22Rv1 (cell line): ENCODE data around the gene ARF1.

Source experiments
- H3K27ac ChIP-seq: fragments of 450-650 bp; 2 replicates; pipeline ENCODE4 v1.5.1; 2017
- ZFX ChIP-seq: fragments of 450-650 bp; IDR thresholded peaks from 2 replicates; pipeline ENCODE4 v1.6.1; 2017; ENCODE audit warnings: antibody characterized with exemption, borderline replicate concordance
- TF ChIP-seq, protein P1 (sequence below): fragments of 450-650 bp; IDR thresholded peaks from 2 replicates; pipeline ENCODE4 v1.5.1; 2017; ENCODE audit warnings: mild to moderate bottlenecking

ARF1 gene

GRCh38 chr1:228144193-228144992, 61.9 kb downstream of the ARF1 start:
- TF ChIP-seq, protein P1, sequence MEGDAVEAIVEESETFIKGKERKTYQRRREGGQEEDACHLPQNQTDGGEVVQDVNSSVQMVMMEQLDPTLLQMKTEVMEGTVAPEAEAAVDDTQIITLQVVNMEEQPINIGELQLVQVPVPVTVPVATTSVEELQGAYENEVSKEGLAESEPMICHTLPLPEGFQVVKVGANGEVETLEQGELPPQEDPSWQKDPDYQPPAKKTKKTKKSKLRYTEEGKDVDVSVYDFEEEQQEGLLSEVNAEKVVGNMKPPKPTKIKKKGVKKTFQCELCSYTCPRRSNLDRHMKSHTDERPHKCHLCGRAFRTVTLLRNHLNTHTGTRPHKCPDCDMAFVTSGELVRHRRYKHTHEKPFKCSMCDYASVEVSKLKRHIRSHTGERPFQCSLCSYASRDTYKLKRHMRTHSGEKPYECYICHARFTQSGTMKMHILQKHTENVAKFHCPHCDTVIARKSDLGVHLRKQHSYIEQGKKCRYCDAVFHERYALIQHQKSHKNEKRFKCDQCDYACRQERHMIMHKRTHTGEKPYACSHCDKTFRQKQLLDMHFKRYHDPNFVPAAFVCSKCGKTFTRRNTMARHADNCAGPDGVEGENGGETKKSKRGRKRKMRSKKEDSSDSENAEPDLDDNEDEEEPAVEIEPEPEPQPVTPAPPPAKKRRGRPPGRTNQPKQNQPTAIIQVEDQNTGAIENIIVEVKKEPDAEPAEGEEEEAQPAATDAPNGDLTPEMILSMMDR = no peak
- no peak for TF ChIP-seq ZFX
- H3K27ac ChIP-seq = no peak overlapping the region

DNA sequence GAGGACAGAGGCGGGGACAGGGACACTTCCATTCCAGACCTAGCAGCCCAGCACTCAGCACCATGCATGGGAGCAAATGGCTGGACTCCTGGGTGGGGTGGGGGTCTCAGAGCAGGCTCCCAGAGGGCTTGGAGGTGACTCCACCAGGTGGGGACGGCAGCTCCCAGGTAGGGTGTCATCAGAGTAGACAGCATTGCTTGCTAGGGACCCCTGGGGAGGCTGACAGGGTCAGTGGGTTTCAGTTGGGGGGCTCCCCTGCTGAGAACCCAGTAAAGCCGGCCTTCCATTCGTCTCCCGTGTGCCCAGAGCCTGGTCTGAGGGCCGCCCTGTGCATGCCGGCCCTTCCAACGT, 62.5 kb downstream of the ARF1 start:
- TF ChIP-seq, protein P1 = no peak
- no peak for TF ChIP-seq ZFX
- H3K27ac ChIP-seq = no peak overlapping the region

- TF ChIP-seq, protein P1 = no peak
- no peak for TF ChIP-seq ZFX
- no peak overlapping the region for H3K27ac ChIP-seq
Measured at GRCh38 chr1:228145463-228146416, 63.2 kb downstream of the ARF1 start.

DNA sequence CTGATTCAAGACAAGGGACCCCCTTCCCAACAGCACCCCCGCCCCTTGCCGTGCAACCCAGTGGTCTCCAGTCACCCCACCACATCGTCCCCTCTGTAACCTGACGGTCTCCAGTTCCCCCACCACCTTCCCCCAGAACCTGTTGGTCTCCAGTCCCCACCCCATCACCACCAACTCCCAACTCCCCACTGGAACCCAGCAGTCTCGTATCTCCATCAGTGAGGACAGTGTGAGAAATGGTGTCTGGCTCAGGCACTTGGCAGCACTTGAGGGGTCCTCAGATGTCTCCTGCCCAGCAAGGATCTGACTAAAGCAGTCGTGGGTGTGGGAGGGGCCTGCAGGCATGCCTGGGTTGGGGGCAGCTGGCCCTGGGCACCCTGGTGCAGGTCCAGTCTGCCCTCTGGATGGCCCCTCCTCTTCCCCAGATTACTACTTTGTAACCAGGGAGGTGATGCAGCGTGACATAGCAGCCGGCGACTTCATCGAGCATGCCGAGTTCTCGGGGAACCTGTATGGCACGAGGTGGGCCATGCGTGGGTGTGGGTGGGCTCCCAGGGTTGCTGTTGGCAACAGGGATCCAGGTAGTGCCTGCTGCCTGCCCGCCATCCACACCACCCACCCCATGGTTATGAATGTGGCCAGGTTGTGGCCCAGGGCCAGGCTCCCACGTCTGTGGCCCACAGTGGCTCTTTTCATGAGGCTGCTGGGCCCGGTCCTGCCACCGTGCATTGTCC, 64.1 kb downstream of the ARF1 start:
- TF ChIP-seq, protein P1 = no peak
- no peak for TF ChIP-seq ZFX
- no peak overlapping the region for H3K27ac ChIP-seq

DNA sequence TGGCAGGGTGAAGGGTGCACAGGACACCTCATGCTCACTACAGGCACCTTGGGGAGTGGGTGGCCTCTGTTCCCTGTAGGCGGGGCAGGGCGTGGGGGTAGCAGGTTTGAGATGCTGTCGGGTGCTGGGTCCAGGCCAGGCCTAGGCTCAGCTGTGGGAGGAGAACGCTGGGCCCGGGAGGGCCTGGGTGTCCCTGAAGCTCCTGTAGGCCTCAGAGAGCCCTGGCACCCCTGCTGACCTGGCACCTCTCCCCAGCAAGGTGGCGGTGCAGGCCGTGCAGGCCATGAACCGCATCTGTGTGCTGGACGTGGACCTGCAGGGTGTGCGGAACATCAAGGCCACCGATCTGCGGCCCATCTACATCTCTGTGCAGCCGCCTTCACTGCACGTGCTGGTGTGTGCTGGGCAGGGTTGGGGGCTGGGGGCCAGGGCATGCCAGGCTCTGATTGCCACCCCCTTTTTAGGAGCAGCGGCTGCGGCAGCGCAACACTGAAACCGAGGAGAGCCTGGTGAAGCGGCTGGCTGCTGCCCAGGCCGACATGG, 64.7 kb downstream of the ARF1 start:
- H3K27ac ChIP-seq = no peak overlapping the region
- TF ChIP-seq, protein P1 = no peak
- TF ChIP-seq ZFX = no peak

GRCh38 chr1:228147768-228148167, 65.3 kb downstream of the ARF1 start:
- TF ChIP-seq, protein P1 = no peak
- TF ChIP-seq ZFX = no peak

More at GRCh38 chr1:228147768-228148167, 65.3 kb downstream of the ARF1 start:
- no peak overlapping the region for H3K27ac ChIP-seq
